H9 (cell line): ENCODE results near the gene HYAL1. TPM values are rescaled to one million over a fixed set of nuclear protein-coding genes. Genes with fewer than 3 reads are reported as not detected.

Source experiments
- DNase-seq: peaks from one replicate; pipeline ENCODE4 v3.0.0-alpha.2; 2017
- H2AFZ ChIP-seq: one replicate; pipeline ENCODE4 v1.6.1; 2013; ENCODE audit warnings: mild to moderate bottlenecking, low read length, control low read depth, moderate library complexity
- H2AK5ac ChIP-seq: 2 replicates; pipeline ENCODE4 v1.6.1; 2013; ENCODE audit warnings: low read length, control low read depth, mixed read lengths; ENCODE audit not compliant: insufficient read length
- H2BK120ac ChIP-seq: one replicate; pipeline ENCODE4 v1.6.1; 2013; ENCODE audit warnings: low read depth, mild to moderate bottlenecking, low read length, control low read depth, inconsistent platforms; ENCODE audit not compliant: poor library complexity, severe bottlenecking
- H2BK12ac ChIP-seq: 2 replicates; pipeline ENCODE4 v1.6.1; 2013; ENCODE audit warnings: low read length, control low read depth, mixed read lengths, low read depth; ENCODE audit not compliant: insufficient read length
- H2BK15ac ChIP-seq: 2 replicates; pipeline ENCODE4 v1.6.1; 2013; ENCODE audit warnings: low read depth, low read length, control low read depth
- H2BK20ac ChIP-seq: one replicate; pipeline ENCODE4 v1.6.1; 2013; ENCODE audit warnings: low read depth, mild to moderate bottlenecking, low read length, control low read depth, inconsistent platforms; ENCODE audit not compliant: poor library complexity, severe bottlenecking
- H2BK5ac ChIP-seq: 2 replicates; pipeline ENCODE4 v1.6.1; 2013; ENCODE audit warnings: low read length, control low read depth, mixed read lengths; ENCODE audit not compliant: insufficient read length
- H3K14ac ChIP-seq: 2 replicates; pipeline ENCODE4 v1.6.1; 2013; ENCODE audit warnings: low read length, control low read depth; ENCODE audit not compliant: insufficient read depth
- H3K18ac ChIP-seq: 2 replicates; pipeline ENCODE4 v1.6.1; 2013; ENCODE audit warnings: low read depth, mild to moderate bottlenecking, mixed read lengths, low read length, control low read depth; ENCODE audit not compliant: insufficient read length
- H3K23ac ChIP-seq: 2 replicates; pipeline ENCODE4 v1.6.1; 2013; ENCODE audit warnings: low read length, control low read depth, mixed read lengths, low read depth; ENCODE audit not compliant: insufficient read length
- H3K23me2 ChIP-seq: 2 replicates; pipeline ENCODE4 v1.6.1; 2013; ENCODE audit warnings: low read depth, mild to moderate bottlenecking, mixed read lengths, low read length, control low read depth; ENCODE audit not compliant: insufficient read length, poor library complexity, severe bottlenecking
- H3K27ac ChIP-seq: 2 replicates; pipeline ENCODE4 v1.5.1; 2013; ENCODE audit warnings: low read length, control low read depth, mixed read lengths, low read depth; ENCODE audit not compliant: insufficient read length
- H3K27me3 ChIP-seq: 2 replicates; pipeline ENCODE4 v1.6.1; 2013; ENCODE audit warnings: low read length, control low read depth, inconsistent platforms; ENCODE audit not compliant: insufficient read depth
- H3K4ac ChIP-seq: 2 replicates; pipeline ENCODE4 v1.6.1; 2013; ENCODE audit warnings: low read depth, mild to moderate bottlenecking, control low read depth, inconsistent platforms, low read length, moderate library complexity
- H3K4me1 ChIP-seq: 2 replicates; pipeline ENCODE4 v1.6.1; 2013; ENCODE audit warnings: low read length, control low read depth, inconsistent platforms; ENCODE audit not compliant: insufficient read depth
- H3K4me2 ChIP-seq: 2 replicates; pipeline ENCODE4 v1.6.1; 2013; ENCODE audit warnings: low read length, control low read depth, mixed read lengths; ENCODE audit not compliant: insufficient read length, insufficient read depth
- H3K56ac ChIP-seq: 2 replicates; pipeline ENCODE4 v1.6.1; 2013; ENCODE audit warnings: low read depth, mild to moderate bottlenecking, mixed read lengths, low read length, control low read depth; ENCODE audit not compliant: insufficient read length
- H3K79me1 ChIP-seq: 2 replicates; pipeline ENCODE4 v1.6.1; 2013; ENCODE audit warnings: low read depth, mild to moderate bottlenecking, moderate library complexity, low read length, control low read depth, inconsistent platforms; ENCODE audit not compliant: insufficient read depth, poor library complexity, severe bottlenecking
- H3K79me2 ChIP-seq: 2 replicates; pipeline ENCODE4 v1.6.1; 2013; ENCODE audit warnings: low read length, control low read depth, inconsistent platforms; ENCODE audit not compliant: insufficient read depth
- H3K9ac ChIP-seq: 2 replicates; pipeline ENCODE4 v1.6.1; 2013; ENCODE audit warnings: low read length, control low read depth, mixed read lengths; ENCODE audit not compliant: insufficient read length; ENCODE audit errors: extremely low read depth
- H3K9me3 ChIP-seq: one replicate; pipeline ENCODE4 v1.6.1; 2013; ENCODE audit warnings: low read depth, low read length, inconsistent platforms; ENCODE audit not compliant: control insufficient read depth
- H3T11ph ChIP-seq: one replicate; pipeline ENCODE4 v1.6.1; 2013; ENCODE audit warnings: mild to moderate bottlenecking, low read length, control low read depth, inconsistent platforms
- H4K20me1 ChIP-seq: one replicate; pipeline ENCODE4 v1.6.1; 2013; ENCODE audit not compliant: control insufficient read depth, insufficient read length, insufficient read depth
- H4K5ac ChIP-seq: 2 replicates; pipeline ENCODE4 v1.6.1; 2013; ENCODE audit warnings: low read depth, mild to moderate bottlenecking, mixed read lengths, low read length, control low read depth; ENCODE audit not compliant: insufficient read length
- H4K8ac ChIP-seq: replicated peaks from 2 replicates; pipeline ENCODE4 v1.6.1; 2013; ENCODE audit warnings: low read length, control low read depth, mixed read lengths, low read depth; ENCODE audit not compliant: insufficient read length
- H4K91ac ChIP-seq: 2 replicates; pipeline ENCODE4 v1.6.1; 2013; ENCODE audit warnings: low read depth, mild to moderate bottlenecking, moderate library complexity, mixed read lengths, low read length, control low read depth; ENCODE audit not compliant: insufficient read length
- H3K27ac Mint-ChIP-seq, 3 experiments: 2 replicates in 2 of 3; 3 replicates in 1 of 3; pipeline ENCODE4 v1.8.0; 2020 to 2021; ENCODE audit warnings: mixed read lengths in 3 of 3, mild to moderate bottlenecking in 1 of 3, moderate library complexity in 1 of 3
- H3K27me3 Mint-ChIP-seq: 2 replicates; pipeline ENCODE4 v1.8.0; 2021; ENCODE audit warnings: low read depth, mild to moderate bottlenecking, moderate library complexity, mixed read lengths
- H3K36me3 Mint-ChIP-seq, 3 experiments: 2 replicates in 2 of 3; 3 replicates in 1 of 3; pipeline ENCODE4 v1.8.0; 2020 to 2021; ENCODE audit warnings: low read depth in 3 of 3, mixed read lengths in 3 of 3; ENCODE audit not compliant: insufficient read depth in 1 of 3
- H3K4me1 Mint-ChIP-seq, 2 experiments: 2 replicates each; pipeline ENCODE4 v1.8.0; 2020; ENCODE audit warnings: mixed read lengths in 2 of 2
- H3K4me3 Mint-ChIP-seq, 2 experiments: 2 replicates in 1 of 2; 3 replicates in 1 of 2; pipeline ENCODE4 v1.8.0; 2020 to 2021; ENCODE audit warnings: mild to moderate bottlenecking in 2 of 2, mixed read lengths in 2 of 2, moderate library complexity in 1 of 2
- H3K9me3 Mint-ChIP-seq, 2 experiments: 2 replicates in 1 of 2; 3 replicates in 1 of 2; pipeline ENCODE4 v1.8.0; 2020; ENCODE audit warnings: mild to moderate bottlenecking in 2 of 2, mixed read lengths in 2 of 2, moderate library complexity in 1 of 2
- WGBS: extraction: QIAGEN DNeasy Blood & Tissue Kit; methylation state at CpG from one replicate; pipeline ENCODE4 v1.1.7; 2013; ENCODE audit warnings: missing lambda C conversion rate, low lambda C conversion rate, mixed read lengths; ENCODE audit not compliant: insufficient read length; ENCODE audit errors: extremely low coverage; 5-methylcytosine and 5-hydroxymethylcytosine counted together
- total RNA-seq: library from RNA; stranded (reverse); gene quantifications from 2 replicates; pipeline ENCODE4 v1.2.1, GENCODE V29; 2021
- TF ChIP-seq, protein P1 (sequence below): fragments of 200-600 bp; sonication (generic); conservative IDR thresholded peaks from 3 replicates; pipeline ENCODE4 v1.8.0; 2021; ENCODE audit warnings: antibody characterized with exemption, mild to moderate bottlenecking

Gene HYAL1
- total RNA-seq, 1 experiment from 2014 or later: 2.0 TPM

DNA sequence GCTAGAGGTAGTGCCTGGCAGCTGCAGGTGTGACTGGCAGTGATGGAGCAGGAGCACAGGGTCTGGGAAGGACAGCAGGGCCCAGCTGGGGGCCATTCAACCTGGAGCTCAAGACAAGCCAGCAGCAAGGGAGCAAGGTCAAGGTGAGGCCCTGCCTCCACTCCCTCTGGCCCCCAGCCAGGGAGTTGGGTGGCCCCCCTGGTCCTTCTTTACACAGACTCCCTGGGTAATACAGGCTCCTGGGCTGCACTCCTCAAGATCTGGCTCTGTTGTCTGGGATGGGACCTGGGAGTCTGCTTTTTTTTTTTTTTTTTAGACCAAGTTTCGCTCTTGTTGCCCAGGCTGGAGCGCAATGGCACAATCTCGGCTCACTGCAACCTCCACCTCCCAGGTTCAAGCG, 52.9 kb downstream of the HYAL1 start:
- Histone ChIP-seq H3K56ac (no peak overlapping the region), H3K9me3 (no peaks in the 10 kb centered on the region), H3K4me1 (no peaks in the 10 kb centered on the region), H2AFZ (no peak overlapping the region), H3K18ac (no peak overlapping the region), H3K27me3 (no peaks in the 10 kb centered on the region), H3K79me1 (peaks cover 11% of the 10 kb centered on the region), H3K79me2 (peaks cover 13% of the 10 kb centered on the region; the same call in 1 of the 2 replicates), H4K20me1 (peaks cover 5% of the 10 kb centered on the region), H3K4me2 (no peak overlapping the region), H3K4ac (no peak overlapping the region), H4K8ac (no peak overlapping the region), H2BK20ac (no peak overlapping the region), H2BK15ac (no peak overlapping the region), H2BK120ac (no peak overlapping the region), H3K27ac (no peak overlapping the region), H2BK5ac (no peak overlapping the region), H4K5ac (no peak overlapping the region), H2BK12ac (no peak overlapping the region), H4K91ac (no peak overlapping the region), H3K23me2 (no peaks in the 10 kb centered on the region), H3K23ac (no peak overlapping the region), H2AK5ac (no peak overlapping the region), H3T11ph (no peak overlapping the region), H3K9ac (no peak overlapping the region), H3K14ac (no peak overlapping the region; the same call in 1 of the 2 replicates)
- Mint-ChIP-seq H3K9me3 (no peaks in the 10 kb centered on the region), H3K27me3 (no peaks in the 10 kb centered on the region), H3K4me1 (peaks cover 21 to 25% of the 10 kb centered on the region in 2 experiments), H3K36me3 (peaks cover 7 to 35% (median 34%) of the 10 kb centered on the region in 3 experiments), H3K27ac (peak overlapping the region in 1 of 3 experiments; percentile 62; a peak in 2 of 7 replicates), H3K4me3 (no peak overlapping the region)
- WGBS: no CpG with 5 or more reads among the region's 4 CpGs
- no peak for DNase-seq
- TF ChIP-seq, protein P1, sequence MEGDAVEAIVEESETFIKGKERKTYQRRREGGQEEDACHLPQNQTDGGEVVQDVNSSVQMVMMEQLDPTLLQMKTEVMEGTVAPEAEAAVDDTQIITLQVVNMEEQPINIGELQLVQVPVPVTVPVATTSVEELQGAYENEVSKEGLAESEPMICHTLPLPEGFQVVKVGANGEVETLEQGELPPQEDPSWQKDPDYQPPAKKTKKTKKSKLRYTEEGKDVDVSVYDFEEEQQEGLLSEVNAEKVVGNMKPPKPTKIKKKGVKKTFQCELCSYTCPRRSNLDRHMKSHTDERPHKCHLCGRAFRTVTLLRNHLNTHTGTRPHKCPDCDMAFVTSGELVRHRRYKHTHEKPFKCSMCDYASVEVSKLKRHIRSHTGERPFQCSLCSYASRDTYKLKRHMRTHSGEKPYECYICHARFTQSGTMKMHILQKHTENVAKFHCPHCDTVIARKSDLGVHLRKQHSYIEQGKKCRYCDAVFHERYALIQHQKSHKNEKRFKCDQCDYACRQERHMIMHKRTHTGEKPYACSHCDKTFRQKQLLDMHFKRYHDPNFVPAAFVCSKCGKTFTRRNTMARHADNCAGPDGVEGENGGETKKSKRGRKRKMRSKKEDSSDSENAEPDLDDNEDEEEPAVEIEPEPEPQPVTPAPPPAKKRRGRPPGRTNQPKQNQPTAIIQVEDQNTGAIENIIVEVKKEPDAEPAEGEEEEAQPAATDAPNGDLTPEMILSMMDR: no peak

Other genes with a start within 250 kb of the HYAL1 start
- 110 and 123 TPM in 2 replicates for gene RBM5, start 214.7 kb downstream of the HYAL1 start, total RNA-seq
- 11.9 and 14.3 TPM in 2 replicates for gene SEMA3F, start 148.2 kb downstream of the HYAL1 start, total RNA-seq
- gene GNAT1, start 112.0 kb downstream of the HYAL1 start, total RNA-seq: 0.18 TPM in 1 of 2 replicates, not detected in the other
- 1.4 and 3.2 TPM in 2 replicates for gene SLC38A3, start 98.3 kb downstream of the HYAL1 start, total RNA-seq
- 210 and 218 TPM in 2 replicates for gene GNAI2, start 67.4 kb downstream of the HYAL1 start, total RNA-seq
- gene SEMA3B, start 34.4 kb downstream of the HYAL1 start, total RNA-seq: 4.4 and 6.4 TPM in 2 replicates
- gene LSMEM2, start 24.5 kb downstream of the HYAL1 start, total RNA-seq: 0.24 and 0.50 TPM in 2 replicates
- 107 and 109 TPM in 2 replicates for gene IFRD2, start 11.1 kb downstream of the HYAL1 start, total RNA-seq
- 2.3 and 3.1 TPM in 2 replicates for gene HYAL3, start 4.2 kb downstream of the HYAL1 start, total RNA-seq
- gene NAA80, start 4.2 kb downstream of the HYAL1 start, total RNA-seq: 4.9 and 6.0 TPM in 2 replicates
- gene HYAL2, start 19.2 kb upstream of the HYAL1 start, total RNA-seq: 51.9 and 57.6 TPM in 2 replicates
- gene TUSC2, start 24.6 kb upstream of the HYAL1 start, total RNA-seq: 33.5 and 35.5 TPM in 2 replicates
- gene RASSF1, start 37.3 kb upstream of the HYAL1 start, total RNA-seq: 15.1 and 15.8 TPM in 2 replicates
- gene ZMYND10, start 42.2 kb upstream of the HYAL1 start, total RNA-seq: 0.61 and 1.4 TPM in 2 replicates
- gene NPRL2, start 47.2 kb upstream of the HYAL1 start, total RNA-seq: 23.0 and 23.4 TPM in 2 replicates
- 16.8 and 19.0 TPM in 2 replicates for gene CYB561D2, start 47.3 kb upstream of the HYAL1 start, total RNA-seq
- gene TMEM115, start 55.9 kb upstream of the HYAL1 start, total RNA-seq: 32.3 and 34.0 TPM in 2 replicates
- gene CACNA2D2, start 200.1 kb upstream of the HYAL1 start, total RNA-seq: 27.7 and 28.1 TPM in 2 replicates